ENCODE measurements around the gene DOCK2. TPM values are rescaled to one million over a fixed set of nuclear protein-coding genes. Genes with fewer than 3 reads are reported as not detected.
"Not testable (repeated sequence)": the region's sequence is repeated elsewhere in the genome, so short reads cannot be mapped to it uniquely, and the experiment has no call there.

Gene DOCK2
- total RNA-seq, 1 experiment from 2014 or later, result 1.4 TPM

- intact Hi-C loops (cut with micrococcal nuclease; ENCODE audit: unreplicated experiment) (no loop called here), in situ Hi-C loops (cut with HindIII; ENCODE audit: low pct_unique_long_range_greater_than_20kb, low sequenced_read_pairs) (no loop called here)
- Histone ChIP-seq H3K27me3 (ENCODE audit: control insufficient read depth, insufficient read depth, low read length) (no peaks in the 10 kb centered on the region), H3K9me3 (ENCODE audit: control insufficient read depth, insufficient read depth, low read depth, low read length) (no peaks in the 10 kb centered on the region), H3K27ac (ENCODE audit: low read length) (no peak overlapping the region), H3K4me1 (ENCODE audit: control insufficient read depth, insufficient read depth, low read length) (no peaks in the 10 kb centered on the region), H3K4me3 (ENCODE audit: low read depth in 2 of 2, low read length in 2 of 2) (no peak overlapping the region), H3K36me3 (ENCODE audit: control insufficient read depth, insufficient read depth, low read length) (no peaks in the 10 kb centered on the region)
- ChIA-PET CTCF (no interaction called here), POLR2A (interaction anchor here (0.6 kb wide), 1 partner anchor 28 kb away, joined by 3 read pairs; no protein-coding TSS in a partner anchor)
- no TSS peak for BruUV-seq (replicated peaks)
- ATAC-seq (no peak), DNase-seq (ENCODE audit: low read depth, low spot score) (no peak)
- TF ChIP-seq SIN3A (IDR thresholded peaks at IDR 0.05; ENCODE audit: borderline replicate concordance, insufficient read depth, low read depth, low read length) (no peak), REST (IDR thresholded peaks at IDR 0.05; ENCODE audit: insufficient read depth in 1 of 2, low read depth in 2 of 2, low read length in 1 of 2) (no peak), POLR2AphosphoS5 (IDR thresholded peaks at IDR 0.05; ENCODE audit: low read depth, low read length) (no peak), TCF7L2 (IDR thresholded peaks at IDR 0.05; ENCODE audit: low read depth, low read length) (no peak), CTCF (IDR thresholded peaks at IDR 0.05) (no peak)
Observed at GRCh38 chr5:169724303-169725087, 87.4 kb downstream of the DOCK2 start.

DNA sequence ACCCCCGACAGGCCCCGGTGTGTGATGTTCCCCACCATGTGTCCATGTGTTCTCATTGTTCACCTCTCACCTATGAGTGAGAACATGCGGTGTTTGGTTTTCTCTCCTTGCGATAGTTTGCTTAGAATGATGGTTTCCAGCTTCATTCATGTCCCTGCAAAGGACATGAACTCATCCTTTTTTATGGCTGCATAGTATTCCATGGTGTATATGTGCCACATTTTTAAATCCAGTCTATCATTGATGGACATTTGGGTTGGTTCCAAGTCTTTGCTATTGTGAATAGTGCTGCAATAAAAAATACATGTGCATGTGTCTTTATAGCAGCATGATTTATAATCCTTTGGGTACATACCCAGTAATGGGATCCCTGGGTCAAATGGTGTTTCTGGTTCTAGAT, 88.6 kb downstream of the DOCK2 start:
- CTCF ChIA-PET; H3K27me3 ChIP-seq (ENCODE audit: control insufficient read depth, insufficient read depth, low read length); H3K4me1 ChIP-seq (ENCODE audit: control insufficient read depth, insufficient read depth, low read length); H3K4me3 ChIP-seq (ENCODE audit: low read depth in 2 of 2, low read length in 2 of 2); H3K27ac ChIP-seq (ENCODE audit: low read length); DNase-seq (ENCODE audit: low read depth, low spot score); ATAC-seq; H3K36me3 ChIP-seq (ENCODE audit: control insufficient read depth, insufficient read depth, low read length); H3K9me3 ChIP-seq (ENCODE audit: control insufficient read depth, insufficient read depth, low read depth, low read length); intact Hi-C loops (cut with micrococcal nuclease; ENCODE audit: unreplicated experiment); in situ Hi-C loops (cut with HindIII; ENCODE audit: low pct_unique_long_range_greater_than_20kb, low sequenced_read_pairs); POLR2A ChIA-PET; BruUV-seq (replicated peaks): not testable (repeated sequence)

GRCh38 chr5:169728418-169728817, 91.3 kb downstream of the DOCK2 start:
- Histone ChIP-seq H3K4me3 (ENCODE audit: low read depth in 2 of 2, low read length in 2 of 2) (no peak overlapping the region), H3K27ac (ENCODE audit: low read length) (no peak overlapping the region), H3K4me1 (ENCODE audit: control insufficient read depth, insufficient read depth, low read length) (no peaks in the 10 kb centered on the region), H3K9me3 (ENCODE audit: control insufficient read depth, insufficient read depth, low read depth, low read length) (no peaks in the 10 kb centered on the region), H3K27me3 (ENCODE audit: control insufficient read depth, insufficient read depth, low read length) (no peaks in the 10 kb centered on the region), H3K36me3 (ENCODE audit: control insufficient read depth, insufficient read depth, low read length) (no peaks in the 10 kb centered on the region)
- TF ChIP-seq SIN3A (IDR thresholded peaks at IDR 0.05; ENCODE audit: borderline replicate concordance, insufficient read depth, low read depth, low read length) (no peak), TCF7L2 (IDR thresholded peaks at IDR 0.05; ENCODE audit: low read depth, low read length) (no peak), POLR2AphosphoS5 (IDR thresholded peaks at IDR 0.05; ENCODE audit: low read depth, low read length) (no peak), REST (IDR thresholded peaks at IDR 0.05; ENCODE audit: insufficient read depth in 1 of 2, low read depth in 2 of 2, low read length in 1 of 2) (no peak), CTCF (IDR thresholded peaks at IDR 0.05) (no peak)
- in situ Hi-C loops (cut with HindIII; ENCODE audit: low pct_unique_long_range_greater_than_20kb, low sequenced_read_pairs) (no loop called here), intact Hi-C loops (cut with micrococcal nuclease; ENCODE audit: unreplicated experiment) (no loop called here)
- no TSS peak for BruUV-seq (replicated peaks)
- DNase-seq (ENCODE audit: low read depth, low spot score) (no peak), ATAC-seq (no peak)
- ChIA-PET POLR2A (no interaction called here), CTCF (no interaction called here)
